ENCODE measurements around the gene NME1. TPM values are rescaled to one million over a fixed set of nuclear protein-coding genes. Genes with fewer than 3 reads are reported as not detected.

NME1 gene
- total RNA-seq (2022; extraction: Qiagen RNA extraction; ENCODE audit: low read depth), result 606 to 812 TPM (median 696 TPM) in 5 replicates

DNA sequence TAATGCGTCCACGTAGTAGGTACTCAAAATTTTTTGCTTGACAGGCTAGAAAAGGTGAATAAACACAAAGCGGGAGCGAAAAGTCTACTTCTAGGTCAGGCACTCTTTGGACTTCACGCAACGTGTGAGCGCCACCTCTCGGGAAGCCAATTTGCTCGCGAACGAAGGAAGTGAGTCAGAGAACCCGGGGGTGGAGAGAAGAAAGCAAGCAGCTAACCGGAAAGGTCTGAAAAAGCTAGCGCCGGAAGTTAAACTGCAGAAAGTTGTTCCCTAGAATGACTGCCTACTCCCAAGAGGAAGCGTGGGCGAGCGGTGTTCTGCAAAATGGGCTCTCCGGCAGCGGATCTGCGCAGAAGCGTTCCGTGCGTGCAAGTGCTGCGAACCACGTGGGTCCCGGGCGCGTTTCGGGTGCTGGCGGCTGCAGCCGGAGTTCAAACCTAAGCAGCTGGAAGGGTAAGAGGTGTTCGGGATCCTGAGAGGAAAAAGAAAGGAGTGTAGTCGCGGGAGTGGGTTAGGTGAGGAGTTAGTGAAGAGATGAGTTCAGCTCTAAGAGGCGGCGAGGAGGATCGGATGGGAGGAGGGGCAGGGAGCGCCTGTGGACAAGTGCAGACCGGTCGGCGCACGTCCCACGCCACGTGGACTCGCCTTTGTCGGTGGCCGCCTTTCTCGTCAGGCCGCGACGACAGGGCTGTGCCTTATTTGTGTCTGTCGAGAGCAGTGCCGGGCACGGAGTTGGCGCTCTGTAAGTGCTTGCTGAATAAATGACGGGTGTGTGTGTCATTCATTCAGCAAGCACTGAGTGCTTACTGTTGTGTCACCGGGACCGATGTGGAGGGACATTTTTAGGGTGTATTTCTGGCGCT, at the start of gene NME1:
NME1 (plus strand) TSS at position 350 of the 863 bp plus-strand sequence. CDS start 2,096 bp downstream, outside the sequence.

DNA sequence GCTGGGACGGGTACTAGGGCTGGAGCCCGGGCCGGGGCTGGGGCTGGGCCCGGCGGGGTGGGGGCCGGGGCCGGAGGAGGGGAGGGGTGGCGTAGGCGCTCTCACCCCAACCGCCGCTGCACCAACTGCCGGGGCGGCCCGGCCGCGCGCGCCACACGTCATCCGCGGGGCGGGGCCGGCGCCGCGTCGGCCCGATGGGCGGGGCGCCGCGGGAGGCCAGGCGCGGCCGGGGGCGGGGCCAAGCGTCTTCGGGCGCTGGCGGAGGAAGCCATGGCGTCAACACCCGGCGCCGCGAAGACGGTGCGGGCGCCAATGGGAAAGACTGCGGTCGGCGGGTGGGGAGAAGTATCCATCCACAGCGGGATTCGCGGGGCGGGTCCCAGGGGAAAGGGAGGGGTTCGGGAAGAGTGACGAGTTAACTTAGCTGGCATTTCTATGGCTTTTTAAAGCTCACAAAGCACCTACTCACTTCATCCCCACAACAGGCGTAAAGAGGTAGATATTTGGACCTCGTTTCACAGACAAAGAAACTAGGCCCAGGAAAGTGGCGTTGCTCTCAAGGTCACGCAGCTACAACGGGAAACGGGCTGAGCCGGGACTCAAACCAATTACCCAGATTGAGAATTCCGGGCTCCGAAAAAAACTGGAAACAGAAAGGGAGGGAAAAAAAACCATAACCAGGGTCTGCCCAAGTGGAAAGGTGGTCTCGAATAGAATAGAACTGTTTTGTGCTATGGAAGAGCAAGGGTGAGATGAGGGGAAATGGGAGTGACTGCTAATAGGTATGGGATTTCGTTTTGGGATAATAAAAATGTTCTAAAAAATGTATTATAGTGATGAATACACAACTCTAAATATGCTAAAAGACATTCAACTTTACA, 32.4 kb upstream of the NME1 start, which contains the start of gene SPAG9:
SPAG9 (minus strand) TSS at position 130 of the 881 bp plus-strand sequence. CDS start 212 bp downstream, outside the sequence.

DNA sequence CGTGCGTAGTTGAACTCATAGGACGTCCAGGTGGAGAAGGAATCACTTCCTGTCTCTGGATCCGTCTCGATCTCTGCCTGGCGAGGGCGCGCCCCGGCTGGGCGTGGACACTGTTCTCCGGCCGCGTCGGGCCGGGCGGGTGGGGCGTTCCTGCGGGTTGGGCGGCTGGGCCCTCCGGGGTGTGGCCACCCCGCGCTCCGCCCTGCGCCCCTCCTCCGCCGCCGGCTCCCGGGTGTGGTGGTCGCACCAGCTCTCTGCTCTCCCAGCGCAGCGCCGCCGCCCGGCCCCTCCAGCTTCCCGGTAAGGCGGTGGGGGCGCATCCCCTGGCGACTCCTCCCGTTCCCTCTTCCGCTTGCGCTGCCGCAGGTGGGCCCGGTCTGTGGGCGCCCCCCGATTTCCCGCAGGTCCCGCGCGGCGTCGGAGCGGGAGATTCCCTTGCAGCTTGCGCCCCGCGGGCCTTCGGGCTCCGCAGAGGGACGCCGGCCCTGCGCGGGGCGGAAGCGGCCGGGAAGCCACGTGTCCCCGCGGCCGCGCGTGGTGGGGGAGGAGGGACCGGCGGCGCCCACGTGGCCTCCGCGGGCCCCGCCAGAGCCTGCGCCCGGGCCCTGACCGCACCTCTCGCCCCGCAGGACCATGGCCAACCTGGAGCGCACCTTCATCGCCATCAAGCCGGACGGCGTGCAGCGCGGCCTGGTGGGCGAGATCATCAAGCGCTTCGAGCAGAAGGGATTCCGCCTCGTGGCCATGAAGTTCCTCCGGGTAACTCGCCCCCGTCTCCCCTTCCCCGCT, 13.0 kb downstream of the NME1 start, which contains the start of gene NME2:
NME2 (plus strand) TSS at position 214 of the 789 bp plus-strand sequence; CDS start at position 634, 420 bp downstream.

Other genes starting within 250 kb of the NME1 start
- gene SPAG9, start 32.7 kb upstream of the NME1 start, total RNA-seq (2022; extraction: Qiagen RNA extraction; ENCODE audit: low read depth), result 79.4 to 95.8 TPM (median 83.0 TPM) in 5 replicates
- gene NME2, start 12.9 kb downstream of the NME1 start, total RNA-seq (2022; extraction: Qiagen RNA extraction; ENCODE audit: low read depth), result 1,659 to 1,872 TPM (median 1,799 TPM) in 5 replicates
- gene MBTD1, start 106.5 kb downstream of the NME1 start, total RNA-seq (2022; extraction: Qiagen RNA extraction; ENCODE audit: low read depth), result 3.2 to 7.2 TPM (median 6.2 TPM) in 5 replicates
- 63.4 to 87.5 TPM (median 79.6 TPM) in 5 replicates for gene UTP18, start 107.0 kb downstream of the NME1 start, total RNA-seq (2022; extraction: Qiagen RNA extraction; ENCODE audit: low read depth)

Measured in A549 treated with RU486 at 1 μM for 4 hours (cell line).